NCI-H510A (cell line): ENCODE results near the gene MAN1B1.

Experiments used
- DNase-seq: peaks from one replicate; lab custom pipeline; 2025; lab: John Stamatoyannopoulos, UW

Gene MAN1B1

DNA sequence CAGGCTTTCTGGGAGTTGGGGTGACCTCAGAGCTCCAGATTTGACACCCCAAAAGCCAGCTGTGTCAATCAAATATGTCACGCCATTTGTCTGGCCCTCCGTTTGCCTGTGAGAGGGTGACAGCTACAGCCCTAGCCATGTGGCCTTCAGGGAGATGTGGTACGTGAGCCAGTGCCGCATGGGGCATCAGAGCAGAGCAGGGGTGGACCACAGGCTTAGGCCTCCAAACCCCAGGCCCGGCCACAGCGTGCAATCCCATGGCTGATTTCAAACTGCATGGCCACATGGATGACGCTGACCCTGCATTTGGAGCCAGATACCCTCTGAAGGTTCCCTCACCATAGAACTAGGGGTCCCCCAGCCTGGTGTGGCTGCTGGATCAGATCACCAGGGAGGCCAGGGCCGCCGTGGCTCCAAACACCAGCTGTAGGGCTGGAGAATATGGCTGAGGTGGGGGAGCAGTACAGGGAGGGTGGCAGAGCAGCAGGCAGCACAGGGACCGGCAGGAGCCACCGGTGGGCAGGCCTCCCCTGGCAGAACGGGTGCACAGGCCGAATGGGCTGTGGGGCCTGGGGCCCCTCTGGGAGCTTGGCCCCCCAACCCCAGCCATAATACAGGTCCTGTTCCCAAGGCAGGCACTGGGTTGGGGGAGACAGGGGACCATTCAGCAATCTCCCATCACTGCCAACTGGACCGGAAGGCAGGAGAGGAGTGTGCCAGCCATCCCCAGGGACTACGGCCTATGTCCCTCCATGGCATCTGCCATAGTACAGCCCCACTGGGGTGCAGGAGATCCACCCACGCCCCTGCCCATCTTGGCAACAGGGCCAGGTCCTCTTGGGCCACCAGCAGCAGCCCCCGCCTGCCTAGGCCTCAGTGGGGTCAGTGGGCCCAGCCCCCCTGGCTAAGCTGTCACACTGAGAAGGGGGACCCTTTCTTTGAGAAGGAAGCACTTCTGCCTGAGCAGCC lies 18.0 kb upstream of the MAN1B1 start:
- no peak for DNase-seq

DNA sequence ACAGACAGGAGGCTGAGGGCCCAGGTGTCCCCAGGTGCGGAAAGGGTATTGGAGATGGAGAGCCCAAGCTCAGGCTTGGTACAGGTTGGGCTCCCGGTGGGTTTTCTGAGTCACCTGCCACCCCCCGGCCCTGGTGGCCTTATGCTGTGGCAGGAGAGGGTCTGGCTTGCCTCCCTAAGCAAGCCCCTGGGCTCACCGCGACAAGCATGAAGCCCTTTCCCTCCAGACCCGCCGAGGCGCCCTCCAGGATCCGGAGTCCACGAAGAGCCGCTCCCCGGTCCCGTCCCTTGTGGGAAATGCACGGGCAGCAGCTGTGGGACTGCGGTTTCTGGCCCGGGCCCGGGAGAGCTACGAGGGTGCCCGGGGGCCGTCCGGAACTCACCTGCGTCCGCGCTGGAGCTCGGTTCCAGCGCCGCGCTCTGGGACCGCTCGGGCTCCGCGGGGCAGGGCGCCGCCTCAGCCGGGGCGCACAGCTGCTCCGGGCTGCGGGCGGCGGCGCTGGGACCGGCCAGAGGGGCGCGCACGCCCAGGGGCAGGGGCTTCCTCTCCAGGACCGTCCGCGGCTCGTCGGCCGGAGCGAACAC lies 17.2 kb upstream of the MAN1B1 start:
- no peak for DNase-seq

DNA sequence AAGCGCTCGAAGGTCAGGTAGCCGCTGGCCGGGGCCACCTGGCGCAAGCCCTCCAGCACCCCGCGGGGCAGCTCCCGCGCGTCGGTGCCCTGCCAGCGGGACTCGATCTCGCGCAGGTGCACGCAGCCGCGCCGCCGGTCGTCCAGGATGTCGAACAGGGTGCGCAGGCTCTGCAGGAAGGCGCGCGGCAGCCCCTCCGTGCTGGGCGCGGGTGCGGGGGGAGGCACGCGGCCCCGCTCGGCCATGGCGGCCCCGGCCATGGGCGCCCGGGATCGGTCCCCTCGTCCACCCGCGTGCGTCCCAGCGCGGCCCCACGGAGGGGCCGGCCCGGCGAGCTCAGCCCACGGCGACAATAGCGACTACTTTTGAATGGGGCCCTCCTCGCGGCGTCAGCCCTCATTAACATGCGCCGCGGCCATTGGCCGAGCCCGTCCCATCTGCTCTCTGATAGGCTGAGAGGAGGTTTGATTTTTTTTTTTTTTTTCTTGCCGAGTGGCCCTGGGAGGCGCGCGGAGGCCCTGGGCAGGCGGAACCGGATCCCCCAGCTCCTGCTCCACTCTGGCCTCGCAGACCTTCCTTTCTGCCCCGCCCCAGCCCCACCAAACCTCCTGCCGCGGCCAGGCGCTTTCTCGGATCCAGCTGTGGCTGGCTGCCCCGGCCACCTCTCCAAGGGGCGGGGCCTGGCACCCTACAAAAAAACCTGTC lies 16.4 kb upstream of the MAN1B1 start, which contains the start of gene SAPCD2:
SAPCD2 (minus strand) TSS at position 357 of the 705 bp plus-strand sequence; CDS start at position 260, 97 bp downstream.
- peak; percentile 93 for DNase-seq

DNA sequence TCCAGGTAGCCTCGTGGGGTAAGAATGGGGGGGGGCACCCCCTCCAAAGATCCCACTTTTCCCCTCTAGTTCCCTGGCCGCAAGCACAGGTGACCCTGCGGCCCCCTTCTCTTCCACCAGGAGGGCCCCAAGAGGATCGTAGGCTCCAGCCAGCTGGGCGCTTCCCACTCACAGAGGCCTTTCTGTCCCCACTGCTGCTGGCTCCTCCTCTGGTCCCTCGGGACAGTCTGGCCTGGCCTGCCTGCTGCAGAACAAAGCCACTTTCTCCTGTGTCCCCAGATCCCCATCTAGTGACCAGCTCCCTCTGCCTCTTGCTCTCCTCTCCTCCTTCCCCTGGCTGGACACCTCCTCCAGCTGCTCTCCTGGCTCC lies 15.9 kb upstream of the MAN1B1 start:
- DNase-seq = no peak

DNA sequence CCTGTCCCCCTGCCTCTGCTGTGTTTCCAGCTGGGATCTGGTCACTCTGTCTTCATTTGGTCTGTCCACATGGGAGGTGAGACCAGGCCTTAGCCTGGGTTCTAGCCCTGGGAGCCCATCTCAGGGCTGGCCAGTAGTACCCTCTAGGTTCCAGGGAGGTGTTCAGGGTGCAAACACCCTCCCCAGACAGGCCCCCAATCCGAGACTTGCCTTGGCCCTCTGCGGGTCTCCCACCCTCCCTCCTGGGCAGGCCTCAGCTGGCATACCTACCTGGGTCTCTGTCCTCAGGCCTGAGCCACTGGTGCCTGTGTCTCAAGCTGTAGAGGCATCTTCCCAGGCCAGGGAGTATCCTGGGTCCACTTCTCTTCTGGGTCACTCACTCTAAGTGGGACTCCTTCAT lies 15.5 kb upstream of the MAN1B1 start:
- DNase-seq = no peak

DNA sequence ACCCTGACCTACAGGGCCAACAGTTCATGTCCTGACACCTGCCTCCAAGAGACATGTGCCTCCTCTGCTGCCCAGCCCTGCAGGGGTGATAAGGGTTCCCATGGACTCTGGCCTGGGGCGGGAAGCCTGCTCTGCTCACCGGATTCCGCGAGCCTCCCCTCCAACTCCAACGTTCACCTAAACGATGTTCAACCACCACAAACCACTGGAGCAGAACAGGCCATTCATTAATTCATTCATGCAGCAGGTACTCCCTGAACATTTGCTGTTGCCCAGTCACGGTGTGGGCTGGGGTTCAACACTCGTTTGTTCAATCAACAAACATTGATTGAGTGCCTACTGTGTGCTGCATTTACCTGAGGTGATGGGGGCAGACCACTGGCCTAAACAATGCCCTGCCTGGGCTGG lies 12.8 kb upstream of the MAN1B1 start:
- no peak for DNase-seq

DNA sequence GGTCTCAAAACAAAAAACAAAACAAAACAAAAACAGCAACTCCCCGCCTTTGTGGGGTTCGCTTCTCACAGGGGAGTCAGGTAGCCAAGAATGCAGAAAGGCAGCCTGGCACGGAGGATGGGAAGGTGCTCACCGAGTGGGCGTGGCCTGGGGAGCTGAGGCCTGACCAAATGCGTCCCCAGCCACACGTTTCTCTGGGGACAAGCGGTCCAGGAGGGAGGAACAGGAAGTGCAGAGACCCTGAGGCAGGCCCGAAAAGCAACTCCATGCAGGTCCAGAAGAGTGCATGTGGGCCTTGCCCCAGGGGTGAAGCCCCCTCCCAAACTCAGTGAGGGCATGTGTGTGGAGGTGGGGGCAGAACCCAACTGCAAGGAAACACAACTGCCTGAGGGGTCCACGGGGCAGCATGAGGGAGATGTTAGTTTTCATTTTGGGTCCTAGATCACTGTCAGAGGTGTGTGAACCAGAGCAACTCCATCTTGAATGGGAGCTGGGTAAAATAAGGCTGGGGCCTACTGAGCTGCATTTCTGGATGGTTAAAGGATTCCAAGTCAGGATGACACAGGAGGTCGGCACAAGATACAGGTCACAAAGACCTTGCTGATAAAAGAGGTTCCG lies 12.0 kb upstream of the MAN1B1 start:
- no peak for DNase-seq

DNA sequence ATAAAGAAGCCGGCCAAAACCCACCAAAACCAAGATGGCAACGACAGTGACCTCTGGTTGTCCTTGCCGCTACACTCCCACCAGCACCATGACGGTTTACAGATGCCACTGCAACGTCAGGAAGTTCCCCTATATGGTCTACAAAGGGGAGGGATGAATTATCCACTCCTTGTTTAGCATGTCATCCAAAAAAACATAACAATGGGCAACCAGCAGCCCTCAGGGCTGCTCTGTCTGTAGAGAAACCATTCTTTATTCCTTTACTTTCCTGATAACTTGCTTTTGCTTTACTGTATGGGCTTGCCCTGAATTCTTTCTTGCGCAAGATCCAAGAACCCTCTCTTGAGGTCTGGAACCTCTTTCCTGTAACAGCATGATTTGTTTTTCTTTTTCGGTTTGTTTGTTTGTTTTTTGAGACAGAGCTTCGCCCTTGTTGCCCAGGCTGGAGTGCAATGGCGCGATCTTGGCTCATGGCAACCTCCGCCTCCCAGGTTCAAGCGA lies 11.5 kb upstream of the MAN1B1 start:
- DNase-seq = no peak

DNA sequence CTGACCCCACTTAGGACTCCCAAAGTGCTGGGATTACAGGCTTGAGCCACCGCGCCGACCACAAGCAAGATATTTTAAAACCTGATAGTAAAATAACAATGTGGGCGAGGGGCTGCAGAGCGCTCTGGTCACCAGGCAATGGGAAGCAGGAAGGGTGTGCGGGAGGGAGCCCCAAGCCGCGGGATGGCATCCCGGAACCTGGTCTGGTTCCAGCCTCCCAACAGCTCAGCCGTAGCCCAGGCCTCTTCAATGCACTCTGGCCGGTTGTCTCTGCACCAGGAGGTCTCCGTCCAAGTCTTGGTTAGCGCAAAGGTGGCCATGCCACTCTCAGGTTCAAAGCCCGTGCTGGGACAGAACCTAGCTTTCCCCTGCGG lies 10.2 kb upstream of the MAN1B1 start:
- DNase-seq = no peak

DNA sequence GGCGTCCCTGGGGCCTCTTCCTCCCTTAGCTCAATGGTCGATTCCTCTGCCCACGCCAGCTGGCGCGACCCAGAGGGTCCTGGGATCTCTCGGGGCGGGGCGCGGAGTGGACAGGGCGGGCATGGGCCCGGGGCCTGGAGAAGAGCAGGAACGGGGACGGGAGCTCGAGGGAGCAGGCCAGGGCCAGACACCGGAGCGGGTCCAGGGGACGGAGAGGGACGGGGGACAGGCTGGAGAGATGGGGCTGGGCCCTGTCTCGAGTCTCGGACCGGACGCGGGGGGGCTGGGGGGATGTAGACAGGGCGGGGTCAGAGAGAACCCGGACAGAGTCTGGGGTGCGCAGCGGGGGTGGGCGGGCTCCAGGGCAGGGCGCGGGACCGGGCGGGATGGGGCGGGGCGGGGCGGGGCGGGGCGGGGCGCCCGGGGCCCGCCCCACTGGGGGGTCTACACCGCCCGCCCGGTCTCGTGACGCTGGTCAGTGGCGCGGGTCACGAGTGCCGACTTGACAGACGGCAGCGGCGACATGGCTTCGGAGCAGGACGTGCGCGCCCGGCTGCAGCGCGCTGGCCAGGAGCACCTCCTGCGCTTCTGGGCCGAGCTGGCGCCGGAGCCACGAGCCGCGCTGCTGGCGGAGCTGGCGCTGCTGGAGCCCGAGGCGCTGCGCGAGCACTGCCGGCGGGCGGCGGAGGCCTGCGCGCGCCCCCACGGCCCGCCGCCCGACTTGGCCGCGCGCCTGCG lies 9.6 kb upstream of the MAN1B1 start, which contains the start of gene UAP1L1:
UAP1L1 (plus strand) TSS at position 508 of the 738 bp plus-strand sequence; CDS start at position 524, 16 bp downstream.
- no peak for DNase-seq

DNA sequence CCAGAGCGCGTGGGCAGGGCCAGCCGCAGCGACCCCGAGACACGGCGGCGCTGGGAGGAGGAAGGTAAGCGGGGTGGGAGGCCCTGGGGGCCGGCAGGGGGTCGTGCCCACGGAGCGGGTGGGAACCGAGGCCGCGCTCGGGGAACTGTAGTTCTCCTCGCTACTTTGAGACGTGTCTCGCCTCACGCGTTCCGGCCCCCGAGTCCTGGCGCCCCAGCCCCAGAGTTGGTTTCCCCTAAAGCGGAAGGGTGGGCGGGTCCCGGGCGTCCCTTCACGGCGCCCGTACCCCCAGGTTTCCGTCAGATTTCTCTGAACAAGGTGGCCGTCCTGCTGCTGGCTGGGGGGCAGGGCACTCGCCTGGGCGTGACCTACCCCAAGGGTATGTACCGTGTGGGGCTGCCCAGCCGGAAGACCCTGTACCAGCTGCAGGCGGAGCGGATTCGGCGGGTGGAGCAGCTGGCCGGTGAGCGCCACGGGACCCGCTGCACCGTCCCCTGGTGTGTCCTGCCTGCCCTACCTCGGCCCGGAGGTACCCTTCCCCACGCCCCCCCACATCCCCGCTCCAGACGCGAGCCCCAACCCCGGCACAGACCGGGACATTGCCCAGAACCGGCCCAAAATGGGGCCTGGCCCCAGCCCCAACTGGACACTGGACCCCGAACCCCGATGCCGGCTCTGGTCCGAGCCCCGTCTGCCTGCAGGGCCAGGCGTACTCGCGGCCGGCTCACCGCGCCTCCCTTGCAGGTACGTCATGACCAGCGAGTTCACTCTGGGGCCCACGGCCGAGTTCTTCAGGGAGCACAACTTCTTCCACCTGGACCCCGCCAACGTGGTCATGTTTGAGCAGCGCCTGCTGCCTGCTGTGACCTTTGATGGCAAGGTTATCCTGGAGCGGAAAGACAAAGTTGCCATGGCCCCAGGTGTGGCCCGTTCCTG lies 8.8 kb upstream of the MAN1B1 start:
- DNase-seq = no peak

DNA sequence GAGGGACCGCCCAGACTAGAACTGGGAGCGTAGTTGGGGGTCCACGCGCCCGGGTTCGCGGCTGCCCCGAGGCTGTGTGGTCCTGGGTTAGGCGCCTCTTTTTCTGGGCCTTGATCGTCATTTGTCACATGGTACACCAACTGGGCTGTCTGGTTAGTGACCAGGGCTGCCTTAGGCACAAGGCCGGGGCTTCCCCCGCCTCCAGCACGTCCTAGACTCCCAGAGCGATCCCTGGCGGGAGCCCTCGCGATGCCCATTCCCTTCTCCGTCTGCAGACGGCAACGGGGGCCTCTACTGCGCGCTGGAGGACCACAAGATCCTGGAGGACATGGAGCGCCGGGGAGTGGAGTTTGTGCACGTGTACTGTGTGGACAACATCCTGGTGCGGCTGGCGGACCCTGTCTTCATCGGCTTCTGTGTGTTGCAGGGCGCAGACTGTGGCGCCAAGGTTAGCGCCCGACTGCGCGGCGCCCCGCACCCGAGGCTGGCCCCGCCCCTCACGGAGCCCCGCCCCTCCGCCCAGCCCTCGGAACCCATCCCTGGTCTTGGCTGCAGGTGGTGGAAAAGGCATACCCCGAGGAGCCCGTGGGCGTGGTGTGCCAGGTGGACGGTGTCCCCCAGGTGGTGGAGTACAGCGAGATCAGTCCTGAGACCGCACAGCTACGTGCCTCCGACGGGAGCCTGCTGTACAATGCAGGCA lies 7.9 kb upstream of the MAN1B1 start:
- DNase-seq = no peak

DNA sequence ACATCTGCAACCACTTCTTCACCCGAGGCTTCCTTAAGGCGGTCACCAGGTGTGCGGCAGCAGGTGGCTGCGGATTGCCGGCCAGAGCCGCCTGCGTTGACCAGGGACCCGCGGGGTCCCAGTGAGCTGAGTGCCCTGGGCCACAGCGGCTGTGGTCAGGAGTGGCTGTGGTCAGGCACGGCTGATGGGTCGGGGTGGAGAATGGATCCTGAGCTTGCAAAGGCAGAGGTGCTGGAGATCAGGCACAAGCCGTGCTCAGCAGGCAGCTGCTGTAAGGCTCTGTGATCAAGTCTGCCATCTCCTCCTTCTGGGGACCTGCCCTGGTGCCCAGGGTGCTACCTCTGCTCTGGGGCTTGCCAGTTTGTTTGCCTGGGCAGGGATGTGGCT lies 7.4 kb upstream of the MAN1B1 start:
- no peak for DNase-seq

DNA sequence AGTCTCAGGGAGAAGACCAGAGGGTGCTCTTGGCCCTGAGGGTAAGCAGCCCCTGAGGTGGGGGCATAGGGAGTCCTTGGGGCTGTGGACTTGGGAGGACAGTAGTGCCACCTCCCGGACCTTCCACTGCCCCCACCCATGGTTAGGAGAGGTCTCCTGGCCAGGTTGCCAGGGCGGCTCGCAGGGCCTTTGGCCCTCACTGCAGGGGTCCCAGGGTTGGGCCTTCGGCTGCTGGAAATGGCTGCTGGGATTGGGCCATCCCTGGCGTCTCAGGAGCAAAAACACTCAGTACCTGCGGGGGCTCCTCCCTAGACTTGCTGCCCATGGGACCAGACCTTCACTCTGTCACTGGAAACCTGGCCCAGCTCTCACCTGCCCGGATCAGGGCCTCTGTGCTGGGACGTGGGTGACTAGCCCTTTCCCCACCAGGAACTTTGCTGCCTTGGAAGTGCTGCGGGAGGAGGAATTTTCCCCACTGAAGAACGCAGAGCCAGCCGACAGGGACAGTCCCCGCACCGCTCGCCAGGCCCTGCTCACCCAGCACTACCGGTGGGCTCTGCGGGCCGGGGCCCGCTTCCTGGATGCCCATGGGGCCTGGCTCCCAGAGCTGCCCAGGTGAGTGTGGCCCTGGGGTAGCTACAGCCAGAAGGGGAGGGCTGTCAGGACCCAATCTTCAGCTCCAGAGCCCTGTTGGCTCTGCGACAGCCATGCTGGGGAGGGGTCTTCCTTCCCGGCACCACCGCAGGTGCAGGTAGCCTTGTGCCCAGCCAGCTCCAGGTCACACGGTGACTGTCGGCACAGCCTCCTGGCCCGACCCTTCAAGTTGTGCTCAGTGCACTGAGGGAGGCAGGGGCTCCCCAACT lies 6.3 kb upstream of the MAN1B1 start:
- DNase-seq = no peak

DNA sequence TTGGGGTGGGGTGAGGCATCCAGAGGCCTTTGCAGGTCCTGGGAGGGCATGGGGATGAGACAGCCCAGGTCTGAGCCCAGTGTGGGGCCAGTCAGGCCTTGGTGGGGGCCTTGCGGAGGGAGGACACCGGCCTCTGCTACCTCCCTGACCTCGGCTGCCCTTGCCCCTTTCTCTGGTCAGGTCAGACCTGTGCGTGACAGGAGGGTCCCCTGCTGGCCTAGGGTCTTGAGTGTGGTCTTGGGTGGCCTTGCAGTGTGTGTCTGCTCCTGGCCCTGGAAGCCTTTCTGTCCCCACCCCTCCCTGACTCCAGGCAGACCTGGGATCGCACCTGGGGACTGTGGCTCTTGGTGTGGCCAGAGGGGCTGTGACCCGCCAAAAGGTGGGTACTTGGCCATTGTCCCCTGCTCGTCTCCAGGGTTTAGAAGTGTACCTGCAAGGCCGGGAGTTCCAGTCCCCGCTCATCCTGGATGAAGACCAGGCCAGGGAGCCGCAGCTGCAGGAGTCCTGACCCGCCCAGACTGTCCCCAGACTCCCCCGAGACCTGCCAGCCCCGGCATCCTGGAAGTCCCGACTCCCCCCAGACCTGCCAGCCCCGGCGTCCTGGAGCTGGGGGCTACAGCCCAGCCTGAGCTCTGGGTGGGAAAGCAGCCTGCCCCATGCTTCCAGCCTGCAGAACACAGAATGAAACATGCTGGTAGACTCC lies 4.4 kb upstream of the MAN1B1 start:
- DNase-seq = no peak

DNA sequence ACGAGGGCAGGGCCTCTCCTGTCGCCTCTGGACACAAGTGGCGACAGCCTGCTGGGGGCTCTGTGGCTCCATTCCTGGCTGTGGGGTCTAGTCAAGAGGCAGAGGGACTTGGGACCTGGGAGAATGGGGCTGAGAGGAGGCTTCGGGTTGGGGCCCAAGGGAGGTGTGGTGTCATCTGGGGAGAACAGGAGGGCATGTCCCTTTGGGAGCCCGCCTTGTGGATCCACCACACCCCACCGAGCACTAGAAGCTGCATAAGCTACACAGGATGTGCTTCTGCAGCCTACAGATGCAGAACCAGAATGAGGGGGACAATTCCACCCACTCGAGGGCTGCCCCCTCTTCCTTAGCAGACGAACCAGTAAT lies 3.9 kb upstream of the MAN1B1 start:
- no peak for DNase-seq

DNA sequence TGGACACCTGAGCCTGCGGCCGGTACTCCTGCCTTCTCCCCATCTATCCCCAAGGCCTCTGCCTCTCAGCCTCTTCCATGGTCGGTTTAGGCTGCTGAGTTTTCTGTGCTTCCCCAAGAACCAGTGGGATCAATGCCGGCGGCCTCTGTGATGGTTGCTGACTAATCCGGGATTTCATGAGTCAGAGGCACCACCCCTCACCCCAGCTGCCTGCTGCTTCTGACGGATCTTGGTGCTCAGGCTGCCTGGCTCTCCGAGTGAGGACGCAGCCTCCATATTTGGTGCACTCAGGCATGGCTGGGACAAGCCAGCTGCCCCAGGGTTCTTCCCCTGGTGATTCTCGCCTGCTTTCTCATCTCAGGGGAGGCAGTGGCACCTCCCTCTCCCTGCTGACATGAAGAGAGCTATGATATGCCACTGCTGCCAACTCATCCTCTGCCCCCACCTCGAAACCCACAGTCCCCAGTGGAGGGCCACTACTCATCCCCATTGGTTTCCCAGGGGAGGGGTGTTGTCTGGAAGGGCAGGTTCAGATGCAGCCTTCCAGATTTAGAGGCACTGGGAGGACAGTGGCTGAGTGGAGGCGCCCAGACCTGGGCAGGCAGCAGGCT lies 3.3 kb upstream of the MAN1B1 start:
- no peak for DNase-seq

DNA sequence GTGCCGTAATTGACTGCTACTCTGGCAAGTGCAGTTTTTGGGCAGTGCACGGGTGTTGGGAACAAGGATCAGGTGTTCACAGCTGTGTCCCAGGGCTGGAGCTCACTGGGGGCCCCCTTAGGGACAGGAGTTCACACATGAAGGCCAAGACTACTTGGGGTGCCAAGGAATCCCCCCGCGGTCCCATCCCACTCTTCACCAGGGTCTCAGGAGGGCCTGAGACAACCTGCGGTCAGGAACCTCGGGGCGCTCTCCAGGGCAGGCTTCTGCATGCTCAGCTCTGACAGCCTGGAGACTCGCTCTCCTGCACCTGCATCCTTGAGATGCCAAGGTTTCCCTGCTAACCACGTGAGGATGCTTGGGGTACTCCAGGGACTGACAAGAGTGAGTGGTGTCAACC lies 2.3 kb upstream of the MAN1B1 start:
- no peak for DNase-seq
